ENCODE measurements around the gene LRRTM4. TPM values are rescaled to one million over a fixed set of nuclear protein-coding genes. Genes with fewer than 3 reads are reported as not detected.

Gene LRRTM4
- total RNA-seq, 1 donor from 2014 or later: 0.55 TPM

DNA sequence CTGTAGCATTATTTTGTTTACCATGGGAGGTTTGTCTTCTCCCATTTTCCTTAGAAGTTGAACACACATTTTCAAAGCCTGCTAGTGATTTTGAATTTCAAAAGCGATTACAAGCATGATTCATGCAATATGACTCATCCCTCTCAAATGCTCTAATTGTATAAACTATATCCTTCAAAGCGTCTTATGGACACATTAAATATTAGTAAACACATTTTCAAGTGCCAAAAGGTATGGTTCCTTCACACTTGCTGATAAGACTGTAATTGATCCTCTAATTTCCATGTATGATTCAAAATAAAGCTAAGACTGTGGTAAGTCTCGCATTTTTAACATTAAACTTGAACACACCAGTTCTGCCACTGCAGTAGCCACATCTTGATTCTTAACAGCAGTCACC is 512.9 kb downstream of the LRRTM4 start:
- Histone ChIP-seq H3K9me3 (replicated peaks) (peaks cover 5% of the 10 kb centered on the region), H3K4me3 (no peak overlapping the region), H3K27ac (replicated peaks) (no peak overlapping the region), H3K4me1 (no peaks in the 10 kb centered on the region), H3K36me3 (no peaks in the 10 kb centered on the region), H3K27me3 (ENCODE audit: low read depth) (no peaks in the 10 kb centered on the region)
- DNase-seq: no peak
- intact Hi-C loops (cut with micrococcal nuclease): no loop called here
- TF ChIP-seq, protein P1, sequence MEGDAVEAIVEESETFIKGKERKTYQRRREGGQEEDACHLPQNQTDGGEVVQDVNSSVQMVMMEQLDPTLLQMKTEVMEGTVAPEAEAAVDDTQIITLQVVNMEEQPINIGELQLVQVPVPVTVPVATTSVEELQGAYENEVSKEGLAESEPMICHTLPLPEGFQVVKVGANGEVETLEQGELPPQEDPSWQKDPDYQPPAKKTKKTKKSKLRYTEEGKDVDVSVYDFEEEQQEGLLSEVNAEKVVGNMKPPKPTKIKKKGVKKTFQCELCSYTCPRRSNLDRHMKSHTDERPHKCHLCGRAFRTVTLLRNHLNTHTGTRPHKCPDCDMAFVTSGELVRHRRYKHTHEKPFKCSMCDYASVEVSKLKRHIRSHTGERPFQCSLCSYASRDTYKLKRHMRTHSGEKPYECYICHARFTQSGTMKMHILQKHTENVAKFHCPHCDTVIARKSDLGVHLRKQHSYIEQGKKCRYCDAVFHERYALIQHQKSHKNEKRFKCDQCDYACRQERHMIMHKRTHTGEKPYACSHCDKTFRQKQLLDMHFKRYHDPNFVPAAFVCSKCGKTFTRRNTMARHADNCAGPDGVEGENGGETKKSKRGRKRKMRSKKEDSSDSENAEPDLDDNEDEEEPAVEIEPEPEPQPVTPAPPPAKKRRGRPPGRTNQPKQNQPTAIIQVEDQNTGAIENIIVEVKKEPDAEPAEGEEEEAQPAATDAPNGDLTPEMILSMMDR (IDR thresholded peaks at IDR 0.05; ENCODE audit: borderline replicate concordance): no peak

DNA sequence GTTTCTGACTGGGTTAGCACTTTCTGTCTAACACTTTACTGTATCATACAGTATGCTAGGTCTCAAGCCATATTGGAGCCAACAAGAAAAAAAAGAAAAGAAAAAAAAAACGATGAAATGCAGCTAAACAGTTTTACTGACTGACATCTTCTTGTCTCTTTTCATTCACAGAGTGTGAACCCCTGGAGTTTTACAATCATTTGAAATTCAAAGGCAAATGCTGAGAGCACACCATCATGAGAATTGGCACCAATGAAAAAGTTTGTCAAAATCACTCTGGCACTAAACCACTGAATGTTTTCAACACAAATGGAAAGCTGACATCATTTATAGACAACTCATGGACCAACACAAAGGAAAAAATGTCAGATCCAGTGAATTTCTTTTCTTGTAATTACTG is 513.3 kb downstream of the LRRTM4 start:
- DNase-seq: no peak
- Histone ChIP-seq H3K4me1 (no peaks in the 10 kb centered on the region), H3K36me3 (no peaks in the 10 kb centered on the region), H3K27ac (replicated peaks) (no peak overlapping the region), H3K9me3 (replicated peaks) (peaks cover 5% of the 10 kb centered on the region), H3K27me3 (ENCODE audit: low read depth) (no peaks in the 10 kb centered on the region), H3K4me3 (no peak overlapping the region)
- intact Hi-C loops (cut with micrococcal nuclease): no loop called here
- TF ChIP-seq, protein P1 (IDR thresholded peaks at IDR 0.05; ENCODE audit: borderline replicate concordance): no peak

DNA sequence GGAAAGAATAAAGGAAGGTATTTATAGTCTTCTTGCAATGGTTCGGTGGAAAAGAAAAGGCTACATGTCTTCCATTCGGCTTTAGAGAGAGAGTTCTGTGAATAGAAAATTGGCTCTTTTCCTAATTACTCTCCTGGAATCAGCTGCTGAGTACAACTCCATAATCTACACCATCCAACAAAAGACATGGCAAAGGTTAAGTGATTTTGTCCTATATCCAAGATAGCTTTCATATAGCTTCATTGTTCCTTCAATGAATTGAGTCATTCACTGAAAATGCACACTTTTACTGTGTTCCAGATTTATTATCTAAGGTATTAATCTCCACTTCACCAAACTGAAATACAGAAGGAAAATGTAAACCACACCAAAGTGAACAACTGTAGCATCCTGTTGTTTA is 514.5 kb downstream of the LRRTM4 start:
- DNase-seq: no peak
- Histone ChIP-seq H3K4me3 (no peak overlapping the region), H3K9me3 (replicated peaks) (peaks cover 5% of the 10 kb centered on the region), H3K36me3 (no peaks in the 10 kb centered on the region), H3K27ac (replicated peaks) (no peak overlapping the region), H3K4me1 (no peaks in the 10 kb centered on the region), H3K27me3 (ENCODE audit: low read depth) (no peaks in the 10 kb centered on the region)
- intact Hi-C loops (cut with micrococcal nuclease): no loop called here
- TF ChIP-seq, protein P1 (IDR thresholded peaks at IDR 0.05; ENCODE audit: borderline replicate concordance): no peak

DNA sequence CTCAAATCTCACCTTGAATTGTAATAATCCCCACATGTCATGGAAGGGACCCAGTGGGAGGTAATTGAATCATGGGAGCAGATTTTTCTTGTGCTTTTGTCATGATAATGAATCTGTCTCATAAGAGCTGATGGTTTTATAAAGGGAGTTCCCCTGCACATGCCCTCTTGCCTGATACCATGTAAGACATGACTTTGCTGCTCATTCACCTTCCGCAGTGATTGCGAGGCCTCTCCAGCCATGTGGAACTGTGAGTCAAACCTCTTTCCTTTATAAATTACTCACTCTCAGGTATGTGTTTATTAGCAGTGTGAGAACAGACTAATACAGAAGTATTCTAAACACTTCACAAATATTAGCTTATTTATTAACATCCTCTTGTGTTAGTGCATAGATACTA is 516.7 kb downstream of the LRRTM4 start:
- no peak for DNase-seq
- TF ChIP-seq, protein P1 (IDR thresholded peaks at IDR 0.05; ENCODE audit: borderline replicate concordance): no peak
- H3K4me1 ChIP-seq: no peaks in the 10 kb centered on the region
- H3K27ac ChIP-seq (replicated peaks): no peak overlapping the region
- peaks cover 1% of the 10 kb centered on the region for H3K9me3 ChIP-seq (replicated peaks)
- no peak overlapping the region for H3K4me3 ChIP-seq
- no peaks in the 10 kb centered on the region for H3K36me3 ChIP-seq
- H3K27me3 ChIP-seq (ENCODE audit: low read depth): no peaks in the 10 kb centered on the region
- intact Hi-C loops (cut with micrococcal nuclease): no loop called here

DNA sequence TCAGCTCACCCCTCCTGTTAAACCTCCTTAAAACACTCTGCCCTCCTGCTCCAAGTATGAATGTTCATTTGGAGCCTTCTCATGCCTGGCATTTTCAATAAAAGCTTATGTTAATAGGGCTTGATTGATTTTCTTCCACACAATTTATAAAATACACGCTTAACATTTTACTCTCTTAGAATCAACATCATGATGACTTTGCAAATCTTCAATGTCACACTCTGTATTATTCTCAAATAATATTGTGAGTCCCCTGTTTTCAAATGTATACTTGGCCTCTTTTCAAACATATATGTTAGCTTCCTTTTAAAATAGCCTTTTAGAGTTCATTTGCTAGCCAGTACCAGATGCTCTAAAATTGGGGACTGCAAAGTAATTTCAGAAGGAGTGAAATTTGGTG is 520.3 kb downstream of the LRRTM4 start:
- no peaks in the 10 kb centered on the region for H3K27me3 ChIP-seq (ENCODE audit: low read depth)
- DNase-seq: no peak
- TF ChIP-seq, protein P1 (IDR thresholded peaks at IDR 0.05; ENCODE audit: borderline replicate concordance): no peak
- no peak overlapping the region for H3K27ac ChIP-seq (replicated peaks)
- intact Hi-C loops (cut with micrococcal nuclease): no loop called here
- H3K9me3 ChIP-seq (replicated peaks): no peaks in the 10 kb centered on the region
- H3K4me3 ChIP-seq: no peak overlapping the region
- H3K36me3 ChIP-seq: no peaks in the 10 kb centered on the region
- H3K4me1 ChIP-seq: no peaks in the 10 kb centered on the region

DNA sequence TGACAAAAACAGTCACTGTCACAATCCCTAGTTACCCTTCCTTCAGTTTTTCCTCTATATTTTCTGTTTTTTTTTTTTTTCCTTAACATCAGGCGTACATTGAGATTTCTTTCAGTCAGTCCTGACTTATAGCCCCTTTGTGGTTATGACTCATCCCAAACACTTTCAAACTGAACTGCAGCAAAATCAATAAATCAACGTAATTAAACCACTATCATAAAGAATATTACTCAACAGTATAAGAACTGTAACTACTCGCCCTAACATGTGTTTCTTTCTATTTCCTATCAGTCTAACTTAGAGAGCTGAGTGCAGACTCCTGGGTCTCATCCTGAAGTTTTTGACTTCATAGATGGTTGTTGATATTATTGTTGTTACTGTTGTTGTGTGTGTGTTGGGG is 523.5 kb downstream of the LRRTM4 start:
- Histone ChIP-seq H3K4me1 (no peaks in the 10 kb centered on the region), H3K36me3 (no peaks in the 10 kb centered on the region), H3K9me3 (replicated peaks) (no peaks in the 10 kb centered on the region), H3K27ac (replicated peaks) (no peak overlapping the region), H3K27me3 (ENCODE audit: low read depth) (no peaks in the 10 kb centered on the region), H3K4me3 (no peak overlapping the region)
- intact Hi-C loops (cut with micrococcal nuclease): no loop called here
- TF ChIP-seq, protein P1 (IDR thresholded peaks at IDR 0.05; ENCODE audit: borderline replicate concordance): no peak
- no peak for DNase-seq
